RWPE1 (cell line): Measurements from ENCODE around the gene MBNL2.

ENCODE experiments used
- CTCF ChIA-PET: fragments of 350-600 bp; sonication (Branson Sonifier 250); formaldehyde crosslinking; extraction: SDS; loops from one replicate; lab custom pipeline; 2021; lab: Yijun Ruan, JAX
- POLR2A ChIA-PET: fragments of 400-600 bp; formaldehyde crosslinking; extraction: SDS; loops from one replicate; lab custom pipeline; 2020; ENCODE audit warnings: antibody characterized with exemption; ENCODE audit not compliant: low non-redundant PET; lab: Yijun Ruan, JAX
- DNase-seq: peaks from one replicate; pipeline ENCODE4 v3.0.0; 2012; ENCODE audit warnings: low spot score
- H3K27ac ChIP-seq: fragments of 450-650 bp; 2 replicates; pipeline ENCODE4 v1.5.1; 2017
- CTCF ChIP-seq: fragments of 450-650 bp; conservative IDR thresholded peaks from 2 replicates; pipeline ENCODE4 v1.5.1; 2017; ENCODE audit warnings: low read depth, mild to moderate bottlenecking

MBNL2 gene

GRCh38 chr13:97325738-97326137 lies 103.6 kb downstream of the MBNL2 start:
- no peak overlapping the region for H3K27ac ChIP-seq
- CTCF ChIA-PET: interaction anchor here (0.5 kb wide), 1 partner anchor 1388 kb away, joined by 3 read pairs; no protein-coding TSS in a partner anchor
- TF ChIP-seq CTCF: no peak
- no peak for DNase-seq
- POLR2A ChIA-PET: no interaction called here

- H3K27ac ChIP-seq: no peak overlapping the region
- ChIA-PET POLR2A (no interaction called here), CTCF (no interaction called here)
- DNase-seq: no peak
- no peak for TF ChIP-seq CTCF
Observed at GRCh38 chr13:97327086-97327485, 105.0 kb downstream of the MBNL2 start.

GRCh38 chr13:97327506-97328221 lies 105.5 kb downstream of the MBNL2 start:
- ChIA-PET CTCF (interaction anchor here (0.6 to 0.7 kb wide), 2 partner anchors 100 to 115 kb away, joined by 3 read pairs; no protein-coding TSS in a partner anchor), POLR2A (no interaction called here)
- no peak for DNase-seq
- no peak for TF ChIP-seq CTCF
- no peak overlapping the region for H3K27ac ChIP-seq

- peak overlapping the region; percentile 34; the same call in 1 of the 2 replicates for H3K27ac ChIP-seq
- no peak for TF ChIP-seq CTCF
- DNase-seq: no peak
- ChIA-PET POLR2A (no interaction called here), CTCF (interaction anchor here (0.7 kb wide), 1 partner anchor 116 kb away, joined by 3 read pairs; no protein-coding TSS in a partner anchor)
Observed at GRCh38 chr13:97328222-97328790, 106.2 kb downstream of the MBNL2 start.

GRCh38 chr13:97329331-97329730 lies 107.2 kb downstream of the MBNL2 start:
- no peak overlapping the region for H3K27ac ChIP-seq
- CTCF ChIA-PET: no interaction called here
- no peak for TF ChIP-seq CTCF
- POLR2A ChIA-PET: no interaction called here
- DNase-seq: no peak

GRCh38 chr13:97330448-97330847 lies 108.3 kb downstream of the MBNL2 start:
- TF ChIP-seq CTCF: no peak
- DNase-seq: no peak
- CTCF ChIA-PET: no interaction called here
- H3K27ac ChIP-seq: no peak overlapping the region
- POLR2A ChIA-PET: no interaction called here
